Stimulated activated CD4-positive, alpha-beta T cell treated with anti-CD3 and anti-CD28 coated beads, Interleukin-15, amount 100 ng/mL, for 48 hours (primary cell): ENCODE results near the gene IDUA.

Experiments used
- DNase-seq, 2 donors: peaks; one replicate each; pipeline ENCODE4 v3.0.0-alpha.2; 2020; ENCODE audit warnings: low read depth in 2 of 2

Gene IDUA

DNA sequence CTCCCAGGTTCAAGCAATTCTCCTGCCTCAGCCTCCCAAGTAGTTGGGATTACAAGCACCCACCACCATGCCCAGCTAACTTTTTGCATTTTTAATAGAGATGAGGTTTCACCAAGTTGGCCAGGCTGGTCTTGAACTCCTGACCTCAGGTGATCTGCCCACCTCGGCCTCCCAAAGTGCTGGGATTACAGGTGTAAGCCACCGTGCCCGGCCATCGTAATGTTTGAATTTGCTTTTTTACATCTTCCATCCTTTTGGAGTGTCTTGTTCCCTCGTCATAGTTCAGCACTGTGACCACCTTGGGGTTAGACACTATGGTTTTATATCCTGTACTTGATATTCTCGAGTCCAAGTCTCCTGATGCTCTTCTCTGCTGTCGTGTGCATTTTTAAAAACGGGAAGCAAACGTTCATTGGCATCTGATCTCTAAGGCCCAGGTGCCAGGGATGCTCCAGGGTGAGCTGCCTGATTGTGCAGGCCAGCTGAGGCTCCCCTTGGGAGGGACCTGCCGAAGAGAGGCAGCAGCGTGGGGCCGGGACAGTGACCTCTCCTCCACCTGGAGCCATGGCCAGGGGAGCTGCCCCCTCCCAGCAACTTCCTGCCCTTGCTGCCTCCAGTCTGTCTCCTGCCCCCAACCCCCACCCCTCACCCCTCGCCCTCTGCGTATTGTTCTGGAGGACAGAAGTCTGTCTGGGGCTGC is 30.2 kb upstream of the IDUA start:
- no peak for DNase-seq

DNA sequence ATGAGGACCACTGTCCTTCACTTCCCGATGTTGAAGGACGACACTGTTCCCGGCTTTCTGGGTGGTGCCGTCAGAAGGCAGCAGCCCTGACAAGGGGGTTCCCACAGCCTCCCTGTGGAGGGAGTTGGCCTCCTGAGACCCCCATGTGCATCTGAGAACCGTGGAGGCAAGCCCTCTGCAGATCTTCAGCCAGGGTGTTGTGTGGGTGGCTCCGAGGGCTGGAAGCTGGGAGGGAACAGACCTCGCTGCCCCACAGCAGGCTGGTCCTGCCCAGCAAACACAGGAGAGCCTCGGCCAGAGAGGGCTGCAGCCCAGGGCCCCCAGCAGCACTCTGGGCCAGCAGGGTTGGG is 29.6 kb upstream of the IDUA start:
- DNase-seq = no peak

DNA sequence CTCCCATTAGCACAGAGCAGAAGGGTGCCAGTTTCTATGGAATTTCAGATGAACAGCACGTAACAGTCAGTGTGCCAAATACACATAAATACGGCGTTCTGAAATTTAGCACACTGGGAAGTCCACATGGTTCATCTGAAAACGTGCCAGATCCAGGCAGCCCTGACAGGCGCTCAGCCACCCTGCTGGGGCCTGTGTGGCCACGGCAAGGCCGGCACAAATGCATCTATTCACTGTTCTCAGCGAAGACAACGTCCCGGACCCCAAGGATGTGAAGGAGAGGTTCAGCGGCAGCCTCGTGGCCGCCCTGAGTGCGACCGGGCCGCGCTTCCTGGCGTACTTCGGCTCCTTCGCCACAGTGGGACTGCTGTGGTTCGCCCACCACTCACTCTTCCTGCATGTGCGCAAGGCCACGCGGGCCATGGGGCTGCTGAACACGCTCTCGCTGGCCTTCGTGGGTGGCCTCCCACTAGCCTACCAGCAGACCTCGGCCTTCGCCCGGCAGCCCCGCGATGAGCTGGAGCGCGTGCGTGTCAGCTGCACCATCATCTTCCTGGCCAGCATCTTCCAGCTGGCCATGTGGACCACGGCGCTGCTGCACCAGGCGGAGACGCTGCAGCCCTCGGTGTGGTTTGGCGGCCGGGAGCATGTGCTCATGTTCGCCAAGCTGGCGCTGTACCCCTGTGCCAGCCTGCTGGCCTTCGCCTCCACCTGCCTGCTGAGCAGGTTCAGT is 29.1 kb upstream of the IDUA start:
- no peak for DNase-seq

DNA sequence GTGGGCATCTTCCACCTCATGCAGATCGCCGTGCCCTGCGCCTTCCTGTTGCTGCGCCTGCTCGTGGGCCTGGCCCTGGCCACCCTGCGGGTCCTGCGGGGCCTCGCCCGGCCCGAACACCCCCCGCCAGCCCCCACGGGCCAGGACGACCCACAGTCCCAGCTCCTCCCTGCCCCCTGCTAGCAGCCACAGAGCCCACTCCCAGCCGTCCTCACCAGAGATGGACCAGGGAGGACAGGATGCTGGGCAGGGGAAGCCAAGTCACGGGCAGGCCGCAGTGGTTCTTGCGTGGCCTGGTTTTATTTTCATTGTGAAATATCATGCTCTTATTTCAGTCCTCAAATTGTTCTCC is 28.6 kb upstream of the IDUA start:
- no peak for DNase-seq

DNA sequence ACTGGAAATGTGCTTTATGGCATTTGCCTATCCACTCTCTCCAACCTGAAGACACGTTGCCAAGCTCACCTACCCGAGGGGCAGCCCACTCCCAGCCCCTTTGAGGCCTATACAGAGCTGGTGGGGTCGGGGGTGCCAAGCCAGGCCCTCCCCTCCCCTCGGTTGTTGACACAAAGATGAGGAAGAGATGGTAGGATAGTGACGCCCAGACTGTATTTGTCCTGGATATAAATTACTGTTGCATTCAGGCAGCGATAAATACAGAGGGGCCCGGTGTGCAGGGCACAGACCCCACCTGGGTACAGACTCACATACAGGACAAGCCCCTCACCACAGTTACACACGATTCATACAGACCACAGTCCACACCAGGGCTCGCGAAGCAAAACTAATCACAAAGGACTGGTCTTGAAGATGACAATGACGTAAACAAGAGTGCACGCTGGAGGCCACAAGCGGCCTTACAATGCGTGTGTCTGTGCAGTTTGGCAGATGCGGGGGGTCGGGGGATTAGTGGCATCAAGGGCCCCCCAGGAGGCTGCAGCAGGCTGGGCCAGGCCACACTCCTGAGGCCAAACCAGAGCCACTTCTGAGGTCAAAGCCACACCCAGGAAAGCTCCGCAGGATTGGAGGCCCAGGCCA is 28.0 kb upstream of the IDUA start:
- no peak for DNase-seq

DNA sequence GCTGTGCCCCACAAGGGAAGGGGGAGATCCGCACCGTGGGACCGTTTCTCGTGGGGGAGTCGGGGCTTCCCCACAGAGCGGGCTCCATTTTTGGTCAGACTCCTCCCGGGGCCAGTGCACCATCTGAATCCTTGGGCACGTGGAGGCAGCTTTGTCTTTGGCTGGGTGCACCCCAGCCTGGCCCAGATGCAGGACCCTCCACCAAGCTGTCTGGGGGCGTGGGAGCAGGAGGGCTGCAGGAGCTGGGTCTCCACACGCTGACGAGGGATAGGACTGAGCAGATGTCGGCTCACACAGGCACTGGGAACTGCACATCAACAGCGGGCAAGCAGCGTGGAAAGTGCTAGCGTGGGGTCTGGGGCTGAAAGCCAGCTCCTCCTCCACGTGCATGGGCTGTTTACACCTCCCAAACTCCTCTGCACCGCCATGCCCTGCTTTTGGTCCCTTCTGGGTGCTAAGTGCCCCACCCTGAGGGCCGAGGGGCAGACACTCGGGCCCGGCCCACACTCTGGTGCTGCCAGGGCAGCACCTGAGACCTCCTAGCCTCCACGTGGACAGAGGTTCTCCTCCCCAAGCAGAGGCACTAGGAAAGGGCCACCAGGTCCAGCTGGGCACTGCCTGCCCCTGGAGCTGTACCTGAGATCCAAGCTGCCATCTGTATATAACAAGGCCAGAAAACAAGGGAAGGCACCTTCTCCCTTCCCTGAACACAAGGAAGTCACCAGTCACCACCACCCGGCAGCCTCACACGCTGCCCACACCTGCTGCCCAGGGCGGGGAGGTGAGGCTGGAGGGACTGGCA is 27.3 kb upstream of the IDUA start:
- DNase-seq = no peak

DNA sequence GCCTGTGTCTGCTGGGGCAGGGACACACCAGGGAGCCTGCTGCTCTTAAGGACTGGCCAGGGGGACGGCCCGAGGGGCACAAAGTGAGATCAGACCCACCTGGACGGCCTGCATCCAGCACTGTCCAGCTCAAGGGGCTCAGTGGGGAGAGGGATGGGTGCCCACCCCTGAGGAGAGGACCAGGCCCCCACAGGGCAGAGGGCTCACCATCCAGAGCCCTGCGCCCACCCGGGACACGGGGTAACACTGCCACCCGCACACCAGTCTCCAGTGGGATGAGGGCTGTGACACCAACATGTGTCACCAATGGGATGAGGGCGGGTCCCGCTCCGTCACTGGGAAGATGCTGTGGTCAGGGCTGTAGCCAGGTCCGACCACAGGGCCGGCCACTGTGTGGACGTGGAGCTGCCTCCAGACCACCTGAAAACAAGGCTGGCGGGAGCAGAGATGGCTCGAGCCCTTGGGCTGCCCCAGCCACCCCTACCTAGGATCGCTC is 26.7 kb upstream of the IDUA start:
- DNase-seq = no peak

DNA sequence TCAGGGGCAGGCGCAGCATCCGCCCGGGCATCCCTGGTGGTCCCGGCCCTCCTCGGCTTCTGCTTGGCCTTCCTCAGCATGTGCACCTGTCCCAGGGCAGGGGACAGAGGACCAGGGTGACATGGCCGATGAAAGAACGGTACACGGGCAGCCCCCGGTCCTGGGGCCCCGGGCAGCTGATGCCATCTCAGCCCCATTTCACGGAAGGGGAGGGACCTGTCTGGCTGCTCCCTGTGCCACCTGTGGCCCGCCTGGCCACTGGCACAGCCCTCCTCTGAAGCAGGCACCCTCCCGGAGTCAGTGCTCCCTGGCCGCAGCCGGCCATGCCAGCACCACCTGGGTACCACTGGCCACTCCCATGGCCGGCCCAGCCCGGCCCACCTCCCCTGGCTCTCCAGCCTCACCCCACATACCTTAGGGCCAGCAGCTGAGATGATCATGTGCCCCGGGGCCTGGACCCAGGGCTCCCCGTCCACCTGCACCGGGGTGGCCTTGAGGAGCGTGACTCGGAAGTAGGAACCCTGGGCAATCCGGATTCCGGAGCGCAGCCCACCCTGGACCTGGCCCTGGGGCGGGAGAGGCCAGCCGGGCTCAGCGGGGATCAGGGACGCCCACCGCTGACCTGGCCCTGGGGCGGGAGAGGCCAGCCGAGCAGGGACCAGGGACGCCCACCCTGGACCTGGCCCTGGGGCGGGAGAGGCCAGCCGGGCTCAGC is 26.1 kb upstream of the IDUA start:
- no peak for DNase-seq

DNA sequence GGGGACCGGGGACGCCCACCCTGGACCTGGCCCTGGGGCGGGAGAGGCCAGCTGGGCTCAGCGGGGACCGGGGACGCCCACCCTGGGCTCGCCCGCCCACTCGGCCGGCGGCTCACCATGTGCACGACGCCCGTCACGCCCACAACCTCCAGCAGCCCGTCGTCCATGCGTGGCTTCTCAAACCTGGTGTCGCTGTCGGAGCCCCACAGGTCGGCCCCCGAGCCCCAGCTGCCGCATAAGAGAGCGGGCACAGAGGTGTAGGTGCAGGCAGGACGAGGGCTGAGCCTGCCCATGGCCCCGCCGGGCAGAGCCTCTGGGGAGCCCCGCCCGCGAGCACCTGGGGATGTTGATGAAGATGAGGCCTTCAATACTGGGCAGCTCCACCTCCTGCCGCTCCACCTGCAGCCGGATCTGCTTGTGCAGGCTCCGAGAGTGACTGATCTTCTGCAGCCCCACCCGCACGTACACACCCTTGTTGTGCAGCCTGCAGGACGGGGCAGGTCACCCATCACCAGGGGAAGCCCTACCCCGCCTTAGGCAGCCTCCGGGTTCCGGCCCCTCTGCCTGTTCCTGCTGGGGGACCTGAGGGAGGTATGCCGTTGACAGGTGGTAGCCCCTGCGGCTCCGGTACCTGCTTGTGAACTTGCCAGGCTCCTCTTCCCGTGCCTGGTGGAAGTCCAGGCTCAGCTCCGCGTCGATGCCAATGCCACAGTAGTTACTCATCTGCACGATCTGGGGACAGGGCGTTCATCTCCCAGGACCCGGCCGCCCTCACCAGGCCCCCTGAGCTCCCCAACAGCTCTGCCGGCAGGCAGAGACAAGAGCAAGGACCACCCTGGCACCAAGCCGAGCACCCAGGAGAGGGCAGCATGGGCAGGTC is 25.3 kb upstream of the IDUA start:
- DNase-seq = no peak

DNA sequence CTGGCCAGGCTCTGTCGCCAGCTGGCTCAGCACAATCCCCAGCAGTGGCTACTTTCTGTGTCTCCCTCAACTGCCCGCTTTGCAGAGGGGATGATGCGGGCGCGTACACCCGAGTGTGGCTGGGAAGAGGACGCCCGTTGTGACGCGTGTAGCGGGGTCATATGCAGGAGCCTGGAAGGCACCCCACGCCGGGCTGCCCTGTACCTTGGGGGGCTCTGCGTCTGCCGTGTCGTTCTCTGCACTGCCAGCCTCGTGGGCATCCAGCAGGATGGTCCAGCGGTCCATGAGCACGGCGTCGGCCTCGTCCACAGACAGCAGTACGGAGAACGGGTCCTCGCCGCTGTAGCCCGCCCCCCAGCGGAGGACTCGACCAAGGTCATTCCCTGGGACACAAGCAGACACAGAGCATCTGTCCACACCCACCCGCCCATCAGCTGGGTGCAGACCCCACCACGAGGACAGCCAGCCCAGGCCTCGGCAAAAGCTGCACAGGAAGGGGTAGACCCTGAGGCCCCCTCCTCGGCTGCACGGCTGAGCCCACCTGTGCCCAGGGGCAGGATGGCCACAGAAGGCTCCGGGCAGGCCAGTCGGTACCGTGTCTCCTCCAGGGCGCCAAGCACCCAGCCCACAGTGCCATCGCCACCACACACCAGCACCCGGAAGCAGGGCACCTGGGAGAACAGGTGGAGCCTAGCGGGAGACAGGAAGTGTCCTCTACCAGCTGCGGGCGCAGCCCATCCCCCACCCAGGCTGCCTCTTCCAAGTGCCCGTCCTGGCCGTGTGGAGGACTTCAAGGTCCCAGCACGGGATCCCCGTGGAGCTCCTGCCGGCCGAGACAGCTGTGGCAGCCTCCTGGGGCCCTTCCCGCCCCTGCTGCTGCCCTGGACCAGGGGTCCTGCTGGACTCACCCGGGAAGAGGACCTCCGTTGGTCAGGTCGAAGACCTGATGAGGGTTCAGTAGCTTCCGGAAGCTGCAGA is 24.3 kb upstream of the IDUA start:
- no peak for DNase-seq

DNA sequence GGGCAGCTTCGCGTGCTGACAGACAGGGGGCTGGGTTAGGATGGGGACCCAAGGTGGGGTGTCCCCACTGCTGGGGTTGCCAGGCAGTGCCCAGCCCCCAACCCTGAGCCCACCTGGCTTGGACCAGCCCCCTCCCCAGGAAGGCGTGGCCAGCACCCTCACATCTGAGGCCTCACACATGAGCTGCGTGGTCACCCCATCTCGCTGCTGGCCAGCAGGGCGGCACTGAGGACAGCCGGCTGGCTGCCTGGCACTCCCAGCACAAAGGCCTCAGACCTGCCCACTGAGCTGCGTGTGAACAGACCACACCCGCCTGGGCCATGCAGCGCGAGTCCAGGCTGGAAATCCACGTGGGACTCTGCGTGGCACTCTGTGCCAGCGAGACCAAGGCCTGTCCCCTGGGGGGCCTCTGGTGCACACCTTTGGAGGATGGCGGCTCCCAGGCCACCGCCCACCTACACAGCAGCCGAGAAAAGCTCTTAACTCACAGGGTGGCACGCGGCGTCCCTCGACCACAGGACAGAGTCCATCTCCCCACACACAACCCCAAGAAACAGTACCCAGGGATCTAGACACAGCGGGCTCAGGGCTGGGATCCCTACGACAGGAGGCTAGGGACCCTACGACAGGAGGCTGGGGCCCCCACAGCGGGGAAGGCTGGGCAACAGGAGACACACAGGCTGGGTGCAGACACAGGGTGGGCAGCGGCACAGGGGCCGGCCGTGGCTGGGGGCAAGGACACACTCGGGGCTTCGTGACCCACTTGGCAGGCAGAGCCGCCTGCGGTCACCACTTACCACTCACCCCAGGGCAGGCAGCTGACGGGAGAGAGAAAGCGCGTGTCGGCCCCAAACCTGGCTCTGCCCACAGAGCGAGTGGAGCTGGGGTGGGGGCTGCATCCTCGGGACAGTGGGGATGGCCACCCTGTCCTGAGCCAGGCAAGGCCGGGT is 23.3 kb upstream of the IDUA start:
- no peak for DNase-seq

DNA sequence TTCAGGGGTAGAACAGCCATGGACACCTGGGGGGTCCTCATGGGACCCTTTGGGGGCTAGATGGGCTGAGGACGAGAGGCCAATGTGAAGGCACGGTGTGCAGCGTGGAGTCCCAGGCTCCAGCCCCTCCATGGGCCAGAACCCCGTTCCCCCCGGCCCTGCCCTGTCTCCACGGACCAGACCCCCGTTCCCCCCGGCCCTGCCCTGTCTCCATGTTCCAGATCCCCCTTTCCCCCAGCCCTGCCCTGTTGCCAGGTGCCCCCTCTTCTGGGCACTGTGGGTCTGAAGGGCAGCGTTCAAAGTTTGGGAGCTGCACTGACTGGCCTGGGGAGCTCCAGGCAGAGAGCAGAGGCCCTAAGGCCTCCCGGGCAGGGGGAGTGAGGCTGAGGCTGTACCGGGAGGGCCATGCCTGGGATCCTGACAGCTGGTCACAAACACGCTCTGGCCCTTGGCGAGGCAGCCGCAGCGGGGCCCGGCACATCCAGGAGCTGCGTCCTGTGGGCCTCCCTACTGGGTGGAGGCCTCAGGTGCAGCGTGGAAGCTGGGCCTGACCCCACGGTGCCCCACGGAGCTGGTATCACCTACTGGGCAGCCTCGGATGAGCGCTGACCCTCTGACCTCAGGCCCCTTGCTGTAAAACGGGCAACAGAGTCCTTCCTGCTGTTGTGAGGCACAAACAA is 22.4 kb upstream of the IDUA start:
- DNase-seq = no peak

DNA sequence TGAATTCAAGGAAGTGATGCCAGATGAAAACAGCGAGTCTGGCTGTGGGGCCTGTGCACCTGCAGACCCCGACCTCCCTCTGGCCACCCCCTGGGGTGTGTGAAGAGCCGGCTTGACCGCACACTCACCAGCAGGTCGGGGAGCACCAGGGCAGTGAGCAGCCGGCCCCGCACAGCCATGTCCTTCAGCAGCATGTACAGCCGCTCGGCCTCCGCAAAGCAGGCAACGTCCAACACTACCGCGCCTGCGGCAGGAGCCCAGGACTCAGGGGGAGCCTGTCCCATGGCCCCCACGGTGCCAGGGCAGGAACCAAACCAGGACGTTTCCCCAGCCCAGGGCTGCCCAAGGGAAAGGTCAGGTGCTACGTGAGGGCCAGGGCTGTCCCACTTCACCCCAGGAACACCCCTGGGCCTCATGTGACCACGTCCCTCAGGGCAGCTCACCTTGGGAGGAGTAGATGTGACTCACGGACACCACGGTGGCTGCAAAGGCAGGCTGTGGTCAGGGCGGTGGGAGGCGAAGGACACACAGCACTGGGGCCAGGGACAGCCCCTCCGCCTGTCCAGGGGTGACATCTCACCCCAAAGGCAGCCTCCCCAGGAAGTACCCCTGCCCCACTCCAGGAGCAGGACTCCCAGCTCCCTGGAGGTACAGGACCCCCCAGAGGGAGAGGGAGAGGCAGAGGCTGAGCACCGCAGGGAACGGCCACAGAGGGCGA is 21.6 kb upstream of the IDUA start:
- no peak for DNase-seq

DNA sequence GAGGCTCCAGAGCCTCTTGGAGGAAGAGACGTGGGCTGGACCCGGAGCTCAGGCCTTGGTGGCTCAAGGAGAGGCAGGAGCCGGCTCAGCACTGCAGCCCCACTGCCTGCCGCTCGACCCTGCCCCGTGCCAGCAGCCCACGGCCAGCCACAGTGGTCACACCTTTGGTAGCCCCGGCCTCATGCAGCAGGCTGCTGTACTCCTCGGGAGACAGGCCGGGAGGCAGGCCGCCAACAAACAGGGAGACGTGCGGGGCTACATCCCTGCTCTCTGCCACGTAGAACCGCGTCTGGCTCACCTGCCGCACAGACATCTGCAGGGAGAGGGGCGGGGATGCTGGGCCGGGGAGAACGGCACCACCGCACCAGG is 21.1 kb upstream of the IDUA start:
- DNase-seq = no peak

DNA sequence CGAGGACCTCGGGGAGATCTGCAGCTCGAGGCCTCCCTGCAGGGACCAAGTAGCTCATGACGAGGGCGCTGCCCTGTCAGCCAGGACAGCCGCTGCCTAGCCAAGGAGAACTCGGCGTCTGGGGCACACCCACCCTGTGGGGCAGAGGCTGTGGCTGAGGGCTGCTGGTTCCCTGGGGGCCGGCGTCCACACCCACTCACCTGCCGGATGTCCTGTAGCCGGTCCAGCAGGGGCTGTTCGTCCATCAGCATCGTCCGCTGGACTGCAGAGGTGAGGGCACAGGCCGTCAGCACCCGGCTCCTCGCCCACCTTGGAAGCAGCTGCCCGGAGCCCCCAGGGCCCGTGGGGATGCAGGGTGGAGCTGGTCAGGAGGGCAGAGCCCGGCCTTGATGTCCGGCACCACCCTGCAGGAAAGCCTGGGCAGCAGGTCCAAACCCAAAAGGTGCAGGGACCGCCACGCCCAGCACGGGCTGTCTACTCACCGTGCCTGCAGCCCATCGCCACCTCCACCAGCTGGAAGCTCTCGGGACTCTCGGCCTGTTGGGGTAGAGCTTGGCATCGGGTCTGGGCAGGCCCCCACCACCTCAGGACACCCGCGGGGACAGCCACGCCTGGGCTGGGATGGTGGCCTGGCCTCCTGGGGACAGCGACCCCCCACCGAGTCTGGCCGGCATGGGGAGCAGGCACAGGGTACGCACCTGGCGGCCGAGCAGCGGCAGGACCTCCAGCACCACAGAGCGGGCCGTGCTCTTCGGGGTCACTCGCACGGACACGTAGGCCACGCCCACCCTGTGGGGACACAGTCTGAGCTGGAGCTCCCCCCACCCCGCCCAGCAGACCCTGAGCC is 20.4 kb upstream of the IDUA start:
- DNase-seq = no peak
